NCI-H1092 treated with DMSO at 0.1 percent for 48 hours (cell line): ENCODE results near the gene CPT1A.

Source experiments
- DNase-seq: peaks from one replicate; lab custom pipeline; 2025; lab: John Stamatoyannopoulos, UW

CPT1A gene

GRCh38 chr11:68796801-68797200 lies 44.9 kb downstream of the CPT1A start:
- no peak for DNase-seq

DNA sequence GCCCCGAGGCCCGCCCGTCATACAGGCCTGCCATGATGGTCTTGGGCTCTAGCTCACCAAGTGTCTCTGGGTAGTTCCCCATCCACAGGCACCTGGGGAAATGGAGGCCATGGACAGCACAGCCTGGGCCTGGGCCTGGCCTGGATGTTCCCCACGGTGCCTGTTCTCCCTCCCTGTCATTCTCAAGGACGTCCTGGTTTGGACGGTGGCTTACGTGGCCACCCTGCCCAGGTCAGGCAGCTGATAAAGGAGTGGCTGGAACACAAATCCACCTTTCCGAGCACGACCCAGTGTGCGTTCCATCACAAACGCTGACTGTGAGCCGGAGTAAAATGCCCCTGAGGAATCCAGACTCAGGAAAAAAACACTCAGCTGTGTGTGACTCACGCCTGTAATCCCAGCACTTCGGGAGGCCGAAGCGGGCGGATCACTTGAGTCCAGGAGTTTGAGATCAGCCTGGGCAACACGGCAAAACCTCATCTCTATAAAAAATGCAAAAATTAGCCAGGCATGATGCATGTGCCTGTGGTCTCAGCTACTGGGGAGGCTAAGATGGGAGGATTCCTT lies 49.2 kb downstream of the CPT1A start:
- DNase-seq = no peak

GRCh38 chr11:68784653-68785052 lies 57.1 kb downstream of the CPT1A start:
- DNase-seq = no peak

DNA sequence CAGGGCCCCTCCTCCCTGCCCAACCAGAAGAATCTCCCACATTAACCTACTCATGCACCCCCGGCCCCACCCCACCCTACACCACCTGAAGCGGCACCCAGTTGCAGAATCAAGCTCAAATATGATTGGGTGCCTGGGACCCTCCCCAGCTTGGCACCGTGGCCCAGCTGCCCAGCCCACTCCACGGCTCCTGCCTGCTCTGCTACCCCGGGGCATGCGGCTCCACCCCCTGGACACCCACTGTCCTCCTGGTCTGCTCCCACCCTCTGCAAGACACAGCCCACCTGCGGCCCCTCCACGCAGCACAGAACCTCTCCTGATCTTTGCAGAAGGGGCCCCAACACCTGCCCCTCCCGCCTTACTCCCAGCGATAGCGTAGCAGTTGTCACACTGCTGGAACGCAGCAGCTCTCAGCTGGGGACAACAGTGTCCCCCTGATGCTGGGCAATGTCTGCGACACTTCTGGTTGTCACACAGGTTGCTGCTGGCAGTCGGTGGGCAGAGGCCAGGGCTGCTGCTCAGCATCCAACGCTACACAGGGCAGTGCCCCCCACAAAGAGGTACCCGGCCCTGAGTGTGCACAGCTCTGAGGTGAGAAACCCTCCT lies 58.4 kb downstream of the CPT1A start:
- no peak for DNase-seq

GRCh38 chr11:68782711-68783110 lies 59.0 kb downstream of the CPT1A start:
- DNase-seq = no peak

- DNase-seq = no peak
These were observed 60.9 kb downstream of the CPT1A start for GRCh38 chr11:68780829-68781228.

DNA sequence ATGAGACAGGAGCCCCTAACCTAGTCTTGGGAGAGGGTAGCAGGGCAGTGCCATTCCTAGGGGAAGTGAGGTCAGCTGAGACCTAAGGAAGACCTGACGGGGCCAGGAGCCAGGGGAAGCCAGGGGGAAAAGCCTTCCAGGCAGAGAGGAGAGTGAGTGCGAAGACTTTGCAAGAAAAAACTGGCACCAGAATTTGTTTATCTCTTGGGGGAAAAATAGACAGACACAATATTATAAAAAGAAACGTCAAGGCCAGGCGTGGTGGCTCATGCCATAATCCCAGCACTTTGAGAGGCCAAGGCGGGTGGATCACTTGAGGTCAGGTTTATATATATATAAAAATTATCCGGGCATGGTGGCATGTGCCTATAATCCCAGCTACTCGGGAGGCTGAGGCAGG lies 63.5 kb downstream of the CPT1A start:
- no peak for DNase-seq

- DNase-seq = no peak
These were observed 65.1 kb downstream of the CPT1A start for GRCh38 chr11:68776442-68777235.

- no peak for DNase-seq
These were observed 65.7 kb downstream of the CPT1A start for GRCh38 chr11:68775951-68776388.

GRCh38 chr11:68774194-68774585 lies 67.5 kb downstream of the CPT1A start:
- DNase-seq = no peak

GRCh38 chr11:68773521-68774193 lies 68.1 kb downstream of the CPT1A start:
- DNase-seq = no peak

- DNase-seq = no peak
These were observed 68.8 kb downstream of the CPT1A start for GRCh38 chr11:68772936-68773335.

DNA sequence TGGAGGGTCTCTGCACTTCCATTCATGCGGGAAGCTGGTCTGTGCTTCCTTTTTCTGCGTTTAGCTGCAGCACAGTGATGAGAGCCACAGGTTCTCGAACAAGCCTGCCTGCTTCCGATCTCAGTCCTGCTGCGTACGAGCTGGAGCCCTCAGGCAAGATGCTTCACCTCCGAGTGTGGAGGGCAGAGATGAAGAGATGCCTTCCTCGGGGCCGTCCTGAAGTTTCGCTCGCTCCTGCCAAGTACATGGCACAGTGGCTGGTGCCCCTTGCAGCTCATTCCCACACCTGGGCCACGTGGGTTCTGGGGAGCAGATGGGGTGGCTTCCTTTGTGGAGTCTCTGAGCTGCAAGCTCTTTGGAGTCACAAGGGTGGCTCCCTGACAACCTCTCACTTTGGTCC lies 70.9 kb downstream of the CPT1A start:
- no peak for DNase-seq

- DNase-seq = no peak
These were observed 74.0 kb downstream of the CPT1A start for GRCh38 chr11:68767672-68768071.

GRCh38 chr11:68766786-68767185 lies 74.9 kb downstream of the CPT1A start:
- DNase-seq = no peak

- DNase-seq = no peak
These were observed 77.0 kb downstream of the CPT1A start for GRCh38 chr11:68764746-68765145.

DNA sequence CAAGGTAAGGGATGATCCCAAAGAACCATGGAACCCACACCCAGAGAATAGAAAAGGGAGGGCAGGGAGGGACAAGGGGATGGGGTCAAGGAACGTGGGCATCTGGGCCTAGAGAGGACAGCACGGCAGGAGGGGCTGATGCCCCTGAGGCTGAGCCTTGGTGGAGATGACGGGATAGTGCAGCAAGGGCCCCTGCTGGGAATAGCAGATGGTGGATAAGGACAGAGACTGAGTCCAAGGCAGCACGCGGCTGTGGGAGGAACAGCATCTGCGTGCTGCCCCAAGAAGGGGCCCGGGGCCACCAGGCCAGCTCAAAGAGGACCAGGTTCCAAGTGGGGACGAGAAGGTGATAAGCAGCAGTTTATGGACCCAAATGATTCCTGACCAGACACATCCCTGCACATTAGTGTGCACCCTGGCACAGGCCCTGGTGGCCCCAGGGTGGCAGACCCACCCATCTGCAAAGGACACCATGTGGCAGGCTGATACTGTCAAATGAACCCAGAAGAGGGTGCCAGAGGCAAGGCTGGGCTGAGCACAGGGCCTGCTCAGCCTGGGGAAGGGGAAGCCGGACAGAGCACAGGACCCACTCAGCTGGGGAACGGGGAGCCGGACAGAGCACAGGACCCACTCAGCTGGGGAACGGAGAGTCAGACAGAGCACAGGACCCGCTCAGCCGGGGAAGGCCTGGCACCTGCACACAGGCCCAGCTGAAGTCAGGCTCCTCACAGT lies 77.6 kb downstream of the CPT1A start:
- DNase-seq = no peak

DNA sequence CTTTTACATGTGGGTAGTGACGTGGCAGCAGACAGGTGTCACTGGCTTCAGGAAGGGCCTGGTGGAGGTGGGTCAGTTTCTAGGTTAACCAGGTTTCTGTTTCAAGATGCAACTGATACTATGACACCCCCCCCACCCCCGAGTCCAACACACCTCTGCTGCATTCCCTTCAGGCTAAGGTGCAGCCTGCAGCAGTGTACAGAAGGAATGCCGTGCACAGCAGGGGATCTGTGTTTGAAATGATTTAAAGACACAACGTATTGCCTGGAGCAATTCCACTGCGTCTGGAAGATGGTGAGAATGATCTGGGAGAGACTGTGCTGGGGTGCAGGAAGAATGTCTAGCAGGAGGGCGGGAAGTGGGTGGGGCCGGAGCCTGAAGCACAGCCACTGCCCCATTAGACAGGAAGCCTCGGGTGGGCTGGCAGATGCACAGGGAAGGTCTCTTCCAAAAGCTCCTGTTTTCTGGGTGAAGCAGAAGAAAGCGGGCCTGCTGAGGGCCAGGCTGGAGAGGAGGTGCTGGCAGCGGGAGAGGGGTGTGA lies 78.5 kb downstream of the CPT1A start:
- no peak for DNase-seq

GRCh38 chr11:68762481-68762880 lies 79.2 kb downstream of the CPT1A start:
- DNase-seq = no peak

GRCh38 chr11:68761801-68762200 lies 79.9 kb downstream of the CPT1A start:
- DNase-seq = no peak

DNA sequence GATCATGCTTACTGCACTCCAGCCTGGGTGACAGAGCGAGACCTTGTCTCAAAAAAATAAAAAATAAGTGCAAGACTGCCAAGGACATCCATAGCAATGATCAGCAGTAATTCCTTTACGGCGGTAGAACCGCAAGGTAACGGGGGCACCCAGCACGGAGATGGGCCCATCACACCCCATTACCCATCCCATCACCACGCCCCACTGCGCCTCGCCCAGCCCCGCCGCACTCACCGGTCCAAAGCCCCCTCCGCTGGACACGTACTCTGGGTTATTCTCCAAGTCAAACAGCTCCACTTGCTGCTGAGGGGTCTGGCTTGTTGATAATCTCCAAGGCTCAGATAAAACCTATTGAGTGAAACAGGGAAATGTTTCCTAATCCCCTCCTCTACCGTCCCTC lies 81.7 kb downstream of the CPT1A start:
- no peak for DNase-seq

DNA sequence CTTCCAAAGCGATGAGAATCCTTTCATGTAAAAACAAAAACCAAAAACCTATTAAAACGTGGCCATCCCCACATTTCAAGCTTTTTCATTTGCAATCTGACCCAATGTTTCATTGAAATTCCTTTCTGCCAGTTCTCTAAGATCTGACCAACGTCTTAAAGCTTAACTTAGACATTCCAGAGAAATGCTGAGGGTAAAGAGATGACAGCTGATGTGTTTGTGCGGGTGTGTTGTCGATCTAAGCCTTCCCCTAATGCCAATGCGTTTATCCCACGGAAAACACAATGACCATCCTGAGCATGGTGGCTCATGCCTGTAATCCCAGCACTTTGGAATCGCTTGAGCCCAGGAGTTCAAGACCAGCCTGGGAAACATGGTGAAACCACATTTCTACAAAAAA lies 84.0 kb downstream of the CPT1A start:
- DNase-seq = no peak
